GM12801 (cell line): Measurements from ENCODE around the gene PRSS35.

Source experiments
- CTCF ChIP-seq: IDR thresholded peaks from one replicate; pipeline ENCODE4 v1.5.1; 2011; ENCODE audit warnings: control low read depth; ENCODE audit not compliant: insufficient read length; ENCODE audit errors: extremely low read depth

The PRSS35 gene

GRCh38 chr6:83517500-83517899, 5.2 kb downstream of the PRSS35 start:
- no peak for TF ChIP-seq CTCF

DNA sequence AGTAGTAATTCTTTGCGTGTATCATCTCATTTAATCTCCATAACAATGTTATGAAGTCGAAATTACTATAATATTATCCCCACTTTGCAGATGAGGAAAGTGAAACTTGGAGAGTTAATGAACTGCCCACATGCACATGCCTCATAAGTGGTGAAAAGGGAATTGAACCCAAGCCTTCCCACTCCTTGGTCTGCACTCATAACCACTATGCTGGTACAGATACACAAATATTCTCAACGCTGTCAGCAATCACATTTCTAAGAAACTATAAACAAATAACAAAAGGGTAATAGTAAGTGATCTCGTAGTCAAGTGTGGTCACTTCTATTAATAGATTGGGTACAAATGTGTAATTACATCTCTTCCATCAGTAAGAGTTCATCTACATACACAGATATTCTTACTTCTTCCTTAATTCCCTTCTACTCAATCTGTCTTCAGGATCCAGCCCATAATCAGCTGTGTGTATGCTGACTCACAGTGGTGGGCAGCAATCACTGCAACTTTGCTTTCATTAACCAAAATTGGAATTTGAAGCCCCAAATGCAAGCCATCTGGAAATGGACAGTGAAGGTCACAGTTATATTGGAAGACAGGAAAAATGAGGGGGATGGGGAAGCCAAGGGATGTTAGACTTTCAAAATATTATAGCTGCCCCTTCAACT, 6.6 kb downstream of the PRSS35 start:
- no peak for TF ChIP-seq CTCF

DNA sequence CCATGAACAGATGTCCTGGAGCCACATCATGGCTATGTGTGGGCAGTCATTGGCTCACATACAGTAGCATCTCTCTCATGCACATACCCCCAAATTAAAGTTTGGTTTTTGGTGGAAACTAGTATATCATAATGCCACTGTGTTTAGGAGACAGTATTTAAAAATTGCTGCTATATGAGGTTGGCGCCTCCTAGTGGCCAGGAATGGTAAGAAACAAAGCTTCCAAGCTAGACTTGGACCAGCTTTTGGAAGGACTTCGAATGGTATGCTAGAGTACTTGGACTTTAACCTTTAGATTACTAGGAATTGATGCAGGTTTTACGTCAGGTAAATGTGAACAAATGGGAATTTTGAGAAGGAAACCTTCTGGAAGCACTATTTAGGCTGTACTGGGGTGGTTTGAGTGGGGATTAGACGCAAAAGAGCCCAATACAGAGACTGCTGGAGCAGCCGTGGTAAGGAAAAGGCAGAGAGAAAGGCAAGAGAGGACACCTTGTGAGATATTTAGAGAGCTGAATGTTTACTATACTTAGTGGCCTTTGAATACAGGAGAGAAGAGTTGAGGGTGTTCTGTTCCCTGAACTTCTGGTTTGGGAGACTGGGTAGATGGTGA, 23.8 kb downstream of the PRSS35 start:
- TF ChIP-seq CTCF, result peak; percentile 1

GRCh38 chr6:83536647-83537589, 24.6 kb downstream of the PRSS35 start:
- no peak for TF ChIP-seq CTCF

- no peak for TF ChIP-seq CTCF
These were observed 27.3 kb downstream of the PRSS35 start for GRCh38 chr6:83539678-83540077.

DNA sequence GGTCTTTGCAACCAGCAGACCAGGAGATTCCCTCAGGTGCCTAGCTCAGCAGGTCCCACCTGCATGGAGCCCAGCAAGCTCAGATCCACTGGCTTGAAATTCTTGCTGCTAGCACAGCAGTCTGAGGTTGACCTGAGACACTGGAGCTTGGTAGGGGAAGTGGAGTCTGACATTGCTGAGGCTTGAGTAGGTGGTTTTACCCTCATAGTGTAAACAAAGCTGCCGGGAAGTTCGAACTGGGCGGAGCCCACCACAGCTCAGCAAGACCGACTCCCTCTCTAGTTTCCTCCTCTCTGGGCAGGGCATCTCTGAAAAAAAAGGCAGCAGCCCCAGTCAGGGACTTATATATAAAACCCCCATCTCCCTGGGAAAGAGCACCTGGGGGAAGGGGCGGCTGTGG, 34.3 kb downstream of the PRSS35 start:
- TF ChIP-seq CTCF, result no peak

DNA sequence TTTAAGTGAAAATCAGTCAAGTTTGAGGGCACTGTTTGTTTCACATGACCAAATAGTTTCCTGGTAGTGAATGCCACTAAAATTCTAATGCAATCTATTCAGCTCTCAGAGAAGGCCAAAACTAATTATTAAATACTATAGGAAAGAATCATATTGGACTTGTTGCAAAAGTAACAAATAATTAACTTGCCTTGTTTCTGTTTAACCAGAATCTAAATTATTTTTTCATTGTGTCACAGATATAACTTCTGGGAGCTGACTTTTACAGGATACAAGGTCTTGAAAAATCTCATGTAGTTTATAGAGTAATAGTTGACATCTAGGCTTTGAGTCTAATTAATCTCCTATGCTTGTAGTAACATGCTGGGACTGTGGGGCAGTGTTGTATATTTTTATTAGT, 44.5 kb downstream of the PRSS35 start:
- no peak for TF ChIP-seq CTCF
